Measurements from ENCODE around the gene RASA4B. TPM values are rescaled to one million over a fixed set of nuclear protein-coding genes. Genes with fewer than 3 reads are reported as not detected.

Gene RASA4B
- total RNA-seq, 2 donors from 2014 or later, result 2.0 to 25.7 TPM

DNA sequence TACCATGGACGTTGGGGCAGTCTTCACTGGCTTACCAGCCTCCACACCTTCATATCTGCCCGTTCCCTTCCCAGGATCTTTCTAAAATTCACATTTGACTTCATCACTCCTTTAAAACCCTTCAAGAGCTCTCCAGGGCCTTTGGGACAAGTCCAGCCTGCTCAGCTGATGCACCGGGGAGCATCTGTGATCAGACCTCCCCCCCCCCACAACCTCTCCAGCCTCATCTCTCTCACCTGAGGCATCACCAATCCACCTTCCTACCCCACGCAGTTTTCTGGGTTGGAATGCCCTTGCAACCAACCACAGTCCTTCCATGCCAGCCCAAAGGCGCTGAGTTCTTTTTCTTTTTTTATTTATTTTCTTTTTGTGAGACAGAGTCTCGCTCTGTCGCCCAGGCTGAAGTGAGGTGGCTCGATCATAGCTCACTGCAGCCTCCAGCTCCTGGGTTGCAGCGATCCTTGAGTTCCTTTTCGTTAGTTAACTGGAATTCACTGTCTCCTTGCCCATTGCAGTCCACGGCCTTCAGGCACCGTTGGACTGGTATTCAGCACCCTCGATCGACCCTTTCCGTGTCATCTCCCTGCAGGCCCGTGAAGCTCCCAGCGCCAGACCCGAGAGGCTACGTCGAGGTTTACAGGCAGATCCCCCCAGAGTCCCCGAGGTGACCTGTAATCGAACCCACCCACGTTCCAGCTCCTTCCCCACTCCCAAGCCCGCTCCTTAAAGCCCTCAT lies 53.6 kb downstream of the RASA4B start:
- Histone ChIP-seq H3K4me1 (replicated peaks) (peaks cover 5% of the 10 kb centered on the region), H3K9me3 (no peaks in the 10 kb centered on the region), H3K4me3 (peak overlapping the region; percentile 71 to 98), H3K36me3 (no peaks in the 10 kb centered on the region), H3K27ac (peak overlapping the region; percentile 60 to 76), H3K27me3 (replicated peaks; ENCODE audit: insufficient read depth) (no peaks in the 10 kb centered on the region)
- intact Hi-C loops (cut with DNase I), result no loop called here
- TF ChIP-seq POLR2AphosphoS5 (IDR thresholded peaks at IDR 0.05), result no peak
- no peak for TF ChIP-seq CTCF (IDR thresholded peaks at IDR 0.05)
- no peak for TF ChIP-seq POLR2A (IDR thresholded peaks at IDR 0.05)
- 9% methylated on average over 24 of the region's 24 CpGs for WGBS
- DNase-seq (ENCODE audit: low spot score), result no peak

DNA sequence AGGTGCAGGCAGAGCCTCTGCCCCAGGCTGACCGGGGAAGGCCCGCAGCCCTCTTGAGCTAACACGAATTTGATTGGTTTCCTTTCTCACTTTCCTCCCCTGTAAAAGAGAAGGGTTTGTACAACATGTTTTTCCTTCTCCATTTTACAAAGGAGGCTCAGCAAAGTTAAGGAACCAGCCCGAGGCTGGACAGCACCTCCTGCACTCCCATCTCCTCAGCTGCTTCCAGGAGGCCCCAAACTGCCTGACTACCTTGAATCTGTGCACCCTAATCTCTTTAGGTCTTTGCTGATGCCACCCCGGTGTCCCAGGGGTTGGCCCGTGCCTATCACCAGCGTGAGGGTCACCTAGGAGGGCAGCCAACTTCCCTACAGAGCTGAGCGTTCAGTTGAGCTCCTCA lies 57.1 kb downstream of the RASA4B start:
- H3K4me3 ChIP-seq, result no peak overlapping the region
- 86% methylated on average over 8 of the region's 8 CpGs for WGBS
- H3K9me3 ChIP-seq, result no peaks in the 10 kb centered on the region
- TF ChIP-seq POLR2A (IDR thresholded peaks at IDR 0.05), result no peak
- TF ChIP-seq CTCF (IDR thresholded peaks at IDR 0.05), result no peak
- TF ChIP-seq POLR2AphosphoS5 (IDR thresholded peaks at IDR 0.05), result no peak
- H3K36me3 ChIP-seq, result peaks cover 0 to 8% of the 10 kb centered on the region in 2 donors
- no peak for DNase-seq (ENCODE audit: low spot score)
- no peaks in the 10 kb centered on the region for H3K27me3 ChIP-seq (replicated peaks; ENCODE audit: insufficient read depth)
- H3K4me1 ChIP-seq (replicated peaks), result no peaks in the 10 kb centered on the region
- no peak overlapping the region for H3K27ac ChIP-seq
- intact Hi-C loops (cut with DNase I), result no loop called here

DNA sequence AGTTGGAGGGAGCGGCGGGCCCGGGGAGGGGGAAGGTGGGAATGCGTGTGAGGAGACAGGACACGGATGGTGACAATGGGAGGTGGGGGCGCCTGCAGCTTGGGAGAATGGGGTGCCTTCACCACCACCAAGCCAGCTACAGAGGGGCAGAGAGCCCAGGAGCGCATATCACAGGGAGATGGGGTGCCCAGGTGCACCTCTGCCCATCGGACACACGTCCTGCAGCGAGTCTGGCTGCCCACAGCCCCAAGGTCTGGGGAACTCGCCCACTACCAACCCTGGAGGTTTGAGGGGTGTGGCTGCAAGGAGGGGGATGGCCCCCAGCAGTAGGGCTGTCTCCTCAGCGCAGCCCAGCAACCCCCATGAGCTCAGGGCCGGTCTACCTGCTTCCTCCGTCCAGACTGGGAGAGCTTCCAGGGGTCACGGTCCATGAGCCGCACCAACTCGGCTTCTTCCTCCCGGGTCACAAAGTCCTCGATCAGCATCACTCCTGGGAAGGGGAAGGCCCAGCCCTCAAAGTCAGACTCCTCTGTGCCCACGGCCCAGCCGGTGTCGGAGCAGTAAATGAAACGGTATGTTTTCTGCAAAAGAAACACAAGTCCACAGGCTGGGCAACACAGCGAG lies 58.2 kb downstream of the RASA4B start:
- no peak for TF ChIP-seq POLR2A (IDR thresholded peaks at IDR 0.05)
- TF ChIP-seq CTCF (IDR thresholded peaks at IDR 0.05), result no peak
- no peak for TF ChIP-seq POLR2AphosphoS5 (IDR thresholded peaks at IDR 0.05)
- H3K36me3 ChIP-seq, result peaks cover 0 to 8% of the 10 kb centered on the region in 2 donors
- intact Hi-C loops (cut with DNase I), result no loop called here
- no peaks in the 10 kb centered on the region for H3K27me3 ChIP-seq (replicated peaks; ENCODE audit: insufficient read depth)
- H3K9me3 ChIP-seq, result no peaks in the 10 kb centered on the region
- DNase-seq (ENCODE audit: low spot score), result no peak
- H3K4me3 ChIP-seq, result no peak overlapping the region
- H3K4me1 ChIP-seq (replicated peaks), result no peaks in the 10 kb centered on the region
- no peak overlapping the region for H3K27ac ChIP-seq
- WGBS, result 89% methylated on average over 24 of the region's 24 CpGs

DNA sequence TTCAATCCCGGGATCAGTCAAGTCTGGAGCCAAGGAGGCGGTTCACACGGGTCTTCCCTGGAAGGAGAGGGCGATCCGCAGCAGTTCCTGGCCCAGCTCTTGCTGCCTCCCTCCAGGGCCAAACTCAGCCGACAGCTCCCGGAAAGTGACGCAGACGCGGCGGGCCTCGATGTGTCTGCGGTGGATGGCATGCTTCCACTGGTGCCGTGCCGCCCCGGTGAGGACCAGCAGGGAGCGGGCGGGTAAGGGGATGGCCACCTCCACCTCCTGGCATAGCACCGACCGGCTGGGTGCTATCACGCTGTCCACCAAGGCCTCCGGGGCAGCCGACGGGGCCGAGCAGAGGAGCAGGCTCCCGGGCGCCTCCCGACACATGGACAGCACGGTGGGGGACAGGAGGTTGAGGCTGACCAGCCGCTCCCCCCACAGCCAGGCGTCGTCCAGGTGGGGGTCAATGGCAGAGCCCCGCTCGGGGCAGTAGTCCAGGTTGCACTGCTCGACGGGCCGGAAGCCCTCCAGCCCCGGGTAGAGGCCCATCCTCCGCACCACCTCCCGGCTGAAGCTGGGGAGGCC lies 60.1 kb downstream of the RASA4B start:
- intact Hi-C loops (cut with DNase I), result no loop called here
- H3K4me1 ChIP-seq (replicated peaks), result no peaks in the 10 kb centered on the region
- H3K9me3 ChIP-seq, result no peaks in the 10 kb centered on the region
- H3K27ac ChIP-seq, result no peak overlapping the region
- H3K4me3 ChIP-seq, result no peak overlapping the region
- TF ChIP-seq CTCF (IDR thresholded peaks at IDR 0.05) (no peak), POLR2A (IDR thresholded peaks at IDR 0.05) (no peak), POLR2AphosphoS5 (IDR thresholded peaks at IDR 0.05) (no peak)
- peaks cover 0 to 8% of the 10 kb centered on the region in 2 donors for H3K36me3 ChIP-seq
- DNase-seq (ENCODE audit: low spot score), result no peak
- WGBS, result 88% methylated on average over 36 of the region's 40 CpGs
- H3K27me3 ChIP-seq (replicated peaks; ENCODE audit: insufficient read depth), result no peaks in the 10 kb centered on the region
